GM19193 (cell line): ENCODE data around the gene MMS19.

ENCODE experiments used
- POLR2A ChIP-seq: IDR thresholded peaks from 4 replicates; pipeline ENCODE4 v1.6.1; 2011; ENCODE audit not compliant: insufficient read depth, insufficient read length; ENCODE audit errors: extremely low read depth

MMS19 gene

DNA sequence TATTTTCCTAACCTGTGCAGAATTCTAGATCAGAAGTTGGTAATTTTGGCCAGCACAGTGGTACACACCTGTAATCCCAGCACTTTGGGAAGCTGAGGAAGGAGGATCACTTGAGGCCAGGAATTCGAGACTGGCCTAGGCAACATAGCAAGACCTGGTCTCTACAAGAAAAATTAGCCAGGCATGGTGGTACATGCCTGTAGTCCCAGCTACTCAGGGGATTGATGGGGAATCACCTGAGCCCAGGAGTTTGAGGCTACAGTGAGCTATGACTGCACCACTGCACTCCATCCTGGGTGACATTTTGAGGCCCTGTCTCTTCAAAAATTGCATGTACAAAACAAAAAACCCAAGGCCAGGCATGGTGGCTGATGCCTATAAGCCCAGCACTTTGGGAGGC is 63.7 kb downstream of the MMS19 start:
- TF ChIP-seq POLR2A = peak; percentile 42

DNA sequence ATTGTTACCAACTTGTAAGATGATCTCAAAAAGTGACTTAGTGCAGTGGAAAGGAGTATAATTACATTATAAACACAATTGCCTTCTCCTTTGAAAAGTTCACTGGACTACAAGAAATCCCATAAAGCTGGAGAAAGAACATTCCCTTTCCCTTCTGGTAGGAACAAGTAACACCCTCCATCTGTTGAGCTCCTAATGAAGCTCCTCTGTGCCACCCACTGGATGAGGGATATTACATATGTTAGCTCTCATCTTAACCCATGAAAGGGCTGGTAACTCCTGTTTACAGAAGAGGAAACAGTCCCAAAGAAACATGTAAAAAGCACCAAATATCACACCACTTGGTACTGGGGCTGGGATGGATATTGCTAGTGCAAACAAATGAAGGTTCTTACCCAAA is 64.2 kb downstream of the MMS19 start:
- no peak for TF ChIP-seq POLR2A

DNA sequence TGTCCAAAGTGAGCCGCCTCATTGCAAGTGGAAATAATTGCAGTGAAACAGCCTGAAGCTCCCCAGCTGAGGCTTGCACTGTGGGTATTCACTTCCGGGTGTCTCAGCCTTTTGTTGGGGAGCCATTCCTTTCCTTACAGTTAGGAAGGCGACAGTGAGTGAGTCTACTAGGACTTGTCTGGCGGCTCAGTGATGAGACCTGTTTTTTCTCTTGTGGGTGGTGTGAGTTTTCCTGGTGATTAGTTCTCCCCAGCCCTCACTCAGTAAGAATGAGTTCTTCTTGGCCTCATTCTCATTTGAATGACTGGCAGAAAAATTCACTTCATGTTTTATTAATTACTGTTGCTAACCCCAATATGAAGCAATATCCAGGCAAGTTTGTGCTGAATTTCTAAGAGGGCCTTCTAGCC is 69.6 kb downstream of the MMS19 start:
- TF ChIP-seq POLR2A = no peak

DNA sequence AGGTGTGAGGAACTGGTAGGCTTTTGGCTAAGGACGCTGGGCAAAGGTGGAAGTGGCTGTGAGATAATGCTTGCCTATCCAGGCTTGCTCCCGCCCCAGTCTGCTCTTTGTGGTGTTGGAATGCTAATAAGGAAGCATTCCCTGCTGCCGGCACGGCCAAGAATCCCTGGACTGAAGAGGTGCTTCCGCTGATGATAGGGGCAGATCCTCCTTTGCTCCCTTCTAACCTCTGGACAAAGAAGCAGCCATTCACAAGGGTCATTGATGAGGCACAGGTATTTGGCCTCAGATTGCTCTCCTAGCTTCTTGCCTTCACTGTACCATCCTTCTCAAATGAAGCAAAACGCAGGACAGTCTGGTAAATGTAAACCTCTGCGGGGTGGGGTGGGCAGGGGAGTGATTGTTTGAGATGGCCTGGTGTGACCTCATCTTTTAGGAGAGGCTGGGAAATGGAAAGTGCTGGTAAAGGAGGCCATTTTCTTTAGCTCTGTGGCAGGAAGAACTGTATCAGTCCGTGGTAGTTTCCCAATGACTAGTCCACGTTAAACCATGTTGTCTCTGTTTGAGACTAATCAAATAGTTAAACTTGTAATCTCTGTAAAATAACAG is 70.5 kb downstream of the MMS19 start:
- no peak for TF ChIP-seq POLR2A

DNA sequence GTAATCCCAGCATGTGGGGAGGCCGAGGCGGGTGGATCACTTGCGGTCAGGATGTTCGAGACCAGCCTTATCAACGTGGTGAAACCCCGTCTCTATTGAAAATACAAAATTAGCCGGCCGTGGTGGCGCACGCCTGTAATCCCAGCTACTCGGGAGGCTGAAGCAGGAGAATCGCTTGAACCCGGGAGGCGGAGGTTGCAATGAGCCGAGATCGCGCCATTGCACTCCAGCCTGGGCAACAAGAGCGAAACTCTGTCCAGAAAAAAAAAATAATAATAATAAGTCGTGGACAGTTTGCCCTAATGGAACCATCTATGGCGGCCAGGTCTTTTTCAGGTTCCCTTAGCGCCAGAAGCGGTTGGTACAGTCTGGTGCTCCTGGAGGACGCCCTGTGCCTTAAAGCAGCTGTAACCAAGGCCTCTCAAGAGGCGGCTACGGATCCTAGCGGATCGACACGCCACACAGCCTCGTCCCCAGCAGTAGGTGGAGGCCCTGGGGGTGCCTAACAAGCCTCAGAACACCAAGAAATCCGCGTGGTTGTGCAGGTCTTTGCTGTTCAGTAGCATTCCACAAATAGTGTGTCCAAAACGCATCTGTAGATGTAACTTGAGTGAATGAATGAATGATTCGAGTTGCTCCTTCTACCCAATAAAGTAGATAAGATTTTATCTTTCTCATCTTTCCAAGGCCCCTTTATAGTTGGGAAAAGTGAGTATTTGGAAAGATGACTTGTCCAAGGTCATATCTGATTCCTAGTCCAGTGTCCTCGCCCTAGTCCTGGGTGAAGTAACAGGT is 71.2 kb downstream of the MMS19 start:
- no peak for TF ChIP-seq POLR2A

DNA sequence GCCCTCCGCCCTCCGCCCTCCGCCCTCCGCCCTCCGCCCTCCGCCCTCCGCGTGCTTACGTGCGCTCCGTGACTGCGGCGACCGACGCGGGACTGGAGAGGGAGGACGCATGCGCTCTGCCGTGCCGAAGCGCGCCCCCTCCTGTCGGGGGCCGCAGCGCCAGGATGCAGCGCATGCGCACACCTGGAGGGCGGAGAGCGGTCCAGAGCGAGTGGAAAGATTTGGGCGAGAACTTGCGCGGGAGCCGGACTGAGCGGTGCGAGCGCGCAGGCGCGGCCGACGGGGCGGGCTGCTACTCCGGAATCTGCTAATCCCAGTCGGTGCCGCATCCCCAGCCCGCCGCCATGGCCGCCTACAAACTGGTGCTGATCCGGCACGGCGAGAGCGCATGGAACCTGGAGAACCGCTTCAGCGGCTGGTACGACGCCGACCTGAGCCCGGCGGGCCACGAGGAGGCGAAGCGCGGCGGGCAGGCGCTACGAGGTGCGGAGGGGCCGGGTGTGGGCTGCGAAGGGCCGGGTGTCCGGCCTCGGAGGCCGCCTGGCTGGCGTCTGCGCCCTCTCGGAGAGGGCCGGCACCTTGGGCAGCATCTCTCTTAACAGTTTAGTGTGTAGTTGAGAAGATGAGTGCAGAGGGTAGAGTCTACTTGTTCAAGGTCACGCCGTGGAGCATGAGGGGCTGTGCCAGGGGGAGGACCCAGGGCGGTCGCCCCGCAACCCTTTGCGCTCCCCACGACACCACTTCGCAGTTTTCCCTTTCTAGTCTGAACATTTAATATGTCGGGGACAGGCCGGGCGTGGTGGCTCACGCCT is 72.1 kb downstream of the MMS19 start, which contains the start of gene PGAM1:
PGAM1 (plus strand) TSS at position 228 of the 812 bp plus-strand sequence; CDS start at position 345, 117 bp downstream.
- peak; percentile 68 for TF ChIP-seq POLR2A

DNA sequence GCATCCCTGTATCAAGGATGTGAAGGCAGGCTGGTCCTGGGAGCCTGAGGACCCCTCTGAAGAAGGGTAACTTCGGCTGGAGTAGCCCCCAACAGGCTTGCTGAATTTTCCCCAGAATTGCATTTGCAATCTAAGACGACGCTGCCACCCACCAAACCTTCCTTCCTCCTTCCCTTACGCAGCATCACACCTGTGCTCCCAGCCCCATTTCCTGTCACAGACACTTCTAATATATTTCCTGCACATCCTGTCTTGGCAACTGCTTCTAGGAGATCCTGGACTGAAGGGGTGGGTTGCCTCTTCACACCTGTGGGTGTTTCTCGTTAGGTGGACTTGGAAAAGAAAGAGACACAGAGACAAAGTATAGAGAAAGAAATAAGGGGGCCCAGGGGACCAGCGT is 81.7 kb downstream of the MMS19 start:
- no peak for TF ChIP-seq POLR2A

DNA sequence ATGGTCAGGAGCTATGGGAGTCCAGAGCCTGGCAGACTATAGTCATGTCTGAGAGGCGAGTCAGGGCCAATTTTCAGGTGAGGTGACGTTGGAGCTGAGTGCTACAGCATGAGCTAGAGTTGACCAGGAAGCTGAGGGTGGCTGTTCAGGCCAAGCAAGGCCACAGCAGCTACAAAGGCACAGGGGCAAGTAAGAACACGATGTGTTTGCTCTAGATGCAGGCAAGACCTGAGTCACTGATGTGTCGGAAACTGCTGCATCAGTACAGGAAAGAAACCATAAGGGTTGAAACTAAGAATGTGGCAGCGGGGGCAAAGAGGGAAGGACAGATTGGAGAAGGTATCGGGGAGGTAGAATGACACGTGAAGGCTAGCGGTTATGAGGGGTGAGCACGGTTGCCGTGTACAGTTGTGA is 85.3 kb downstream of the MMS19 start:
- TF ChIP-seq POLR2A = no peak

DNA sequence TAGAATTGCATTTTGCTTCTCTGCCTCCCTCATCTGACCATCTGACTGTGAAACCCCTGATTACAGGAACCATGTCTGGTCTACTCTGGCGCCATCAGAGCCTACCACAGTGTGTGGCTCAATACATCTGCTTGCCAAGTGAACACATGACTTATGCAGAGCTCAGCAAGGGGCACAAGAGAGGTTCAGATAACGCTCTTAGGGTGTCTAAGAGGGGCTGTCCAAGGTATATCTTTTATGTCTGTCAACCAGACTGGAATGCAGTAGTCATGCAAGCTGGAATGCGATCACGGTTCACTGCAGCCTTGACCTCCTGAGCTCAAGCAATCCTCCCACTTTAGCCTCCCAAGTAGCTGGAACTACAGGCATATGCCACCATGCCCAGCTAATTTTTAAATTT is 86.8 kb downstream of the MMS19 start:
- TF ChIP-seq POLR2A = no peak

DNA sequence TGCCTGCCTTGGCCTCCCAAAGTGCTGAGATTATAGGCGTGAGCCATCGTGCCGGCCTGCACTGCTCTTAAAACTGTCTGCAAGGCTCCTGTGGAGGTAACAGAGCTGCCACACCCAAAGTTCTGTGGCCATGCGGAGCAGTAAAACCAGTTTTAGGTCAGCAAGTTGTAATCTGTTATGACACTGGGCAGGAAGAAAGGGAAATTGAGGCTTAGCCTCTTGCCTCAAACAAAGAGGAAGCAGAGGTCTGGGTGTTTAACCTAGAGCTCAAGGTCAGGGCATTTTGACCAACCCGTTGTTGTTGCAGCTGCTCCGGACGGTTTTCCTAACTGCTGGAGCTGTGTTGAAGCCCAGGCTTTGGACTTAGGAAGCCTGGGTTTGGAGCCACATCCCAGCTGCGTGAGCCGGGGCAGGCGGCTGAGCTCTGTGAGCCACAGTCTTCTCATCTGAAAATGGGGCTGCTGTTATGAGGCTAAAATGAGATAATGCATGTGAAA is 89.7 kb downstream of the MMS19 start:
- TF ChIP-seq POLR2A = no peak
